HG03064 (cell line): Measurements from ENCODE around the gene ASAP3.
"Not testable (repeated sequence)": the region's sequence is repeated elsewhere in the genome, so short reads cannot be mapped to it uniquely, and the experiment has no call there.

Experiments used
- ATAC-seq: cut with Tn5 transposase; IDR thresholded peaks from one replicate; pipeline ENCODE4 v1.9.1; 2021; ENCODE audit warnings: low read depth; ENCODE audit not compliant: unreplicated experiment

ASAP3 gene

GRCh38 chr1:23400324-23401114 lies 83.5 kb downstream of the ASAP3 start:
- ATAC-seq: no peak

DNA sequence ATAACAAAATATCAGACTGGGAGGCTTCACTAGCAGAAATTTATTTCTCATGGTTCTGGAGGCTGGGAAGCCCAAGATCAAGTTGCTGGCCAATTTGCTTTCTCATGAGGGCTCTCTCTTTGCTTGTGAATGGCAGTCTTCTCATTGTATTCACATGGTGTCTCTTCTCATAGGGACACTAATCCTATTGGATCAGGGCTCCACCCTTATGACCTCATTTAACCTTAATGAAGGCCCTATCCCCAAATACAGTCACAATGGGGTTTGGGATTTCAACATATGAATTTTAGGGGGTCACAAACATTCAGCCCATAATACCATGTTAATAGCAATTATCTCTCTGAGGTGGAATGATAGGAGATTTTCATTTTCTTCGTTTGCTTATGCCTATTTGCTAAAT lies 84.8 kb downstream of the ASAP3 start:
- ATAC-seq: no peak

DNA sequence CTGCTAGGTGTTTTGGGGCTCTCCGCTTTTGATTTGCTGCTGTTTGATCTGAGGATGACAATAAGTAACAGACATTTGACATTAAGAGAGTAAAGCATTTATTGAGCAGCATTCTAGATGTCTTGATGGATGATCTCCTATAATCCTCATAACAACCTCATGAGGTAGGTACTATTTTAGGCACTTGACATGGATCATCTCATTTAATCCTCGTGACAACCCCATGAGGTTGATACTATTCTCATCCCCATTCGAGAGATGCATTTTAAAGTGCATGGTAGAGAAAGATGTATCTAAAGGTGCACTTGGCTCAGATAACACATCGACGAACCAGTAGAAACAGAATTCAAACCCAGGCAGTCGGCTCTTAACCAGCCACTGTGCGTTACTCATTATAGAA lies 86.1 kb downstream of the ASAP3 start:
- no peak for ATAC-seq

DNA sequence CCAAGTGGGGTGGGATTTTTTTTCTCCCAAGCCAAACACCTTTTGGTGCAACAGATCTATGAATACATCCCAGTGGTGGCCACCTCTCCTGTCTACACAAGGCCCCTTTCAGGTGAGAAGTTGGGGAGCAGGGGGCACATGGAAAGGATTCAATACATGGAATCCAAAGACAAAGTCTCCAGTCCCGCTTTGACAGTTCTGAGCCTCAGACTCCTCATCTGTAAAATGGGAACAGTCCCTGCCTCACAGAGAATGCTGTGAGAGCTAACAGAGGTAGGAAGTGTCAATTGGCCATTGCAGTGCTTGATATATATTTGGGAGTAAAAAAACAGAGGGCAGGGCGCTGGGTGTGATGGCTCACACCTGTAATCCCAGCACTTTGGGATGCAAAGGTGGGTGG lies 87.6 kb downstream of the ASAP3 start:
- no peak for ATAC-seq

- no peak for ATAC-seq
Observed at GRCh38 chr1:23395849-23396248, 88.1 kb downstream of the ASAP3 start.

GRCh38 chr1:23395154-23395724 lies 88.7 kb downstream of the ASAP3 start:
- ATAC-seq: no peak

DNA sequence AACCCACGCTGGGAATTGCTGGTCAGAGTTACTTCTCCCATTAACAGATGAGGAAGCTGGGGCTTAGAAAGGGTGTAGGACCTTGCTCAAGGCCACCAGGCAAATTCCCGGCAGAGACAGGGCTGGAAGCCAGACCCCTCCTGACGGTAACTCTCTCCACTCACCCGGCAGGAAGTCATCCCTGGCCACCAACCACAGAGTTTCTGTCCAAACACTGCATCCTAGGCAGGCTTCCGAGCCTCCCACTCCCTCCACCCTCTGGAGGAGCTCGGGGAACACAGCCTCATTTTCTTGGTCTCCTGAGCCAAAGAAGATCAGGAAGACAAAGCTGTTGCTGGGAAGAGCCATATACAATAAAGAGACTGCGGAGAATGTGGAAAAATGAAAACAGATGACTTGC lies 89.3 kb downstream of the ASAP3 start:
- no peak for ATAC-seq

DNA sequence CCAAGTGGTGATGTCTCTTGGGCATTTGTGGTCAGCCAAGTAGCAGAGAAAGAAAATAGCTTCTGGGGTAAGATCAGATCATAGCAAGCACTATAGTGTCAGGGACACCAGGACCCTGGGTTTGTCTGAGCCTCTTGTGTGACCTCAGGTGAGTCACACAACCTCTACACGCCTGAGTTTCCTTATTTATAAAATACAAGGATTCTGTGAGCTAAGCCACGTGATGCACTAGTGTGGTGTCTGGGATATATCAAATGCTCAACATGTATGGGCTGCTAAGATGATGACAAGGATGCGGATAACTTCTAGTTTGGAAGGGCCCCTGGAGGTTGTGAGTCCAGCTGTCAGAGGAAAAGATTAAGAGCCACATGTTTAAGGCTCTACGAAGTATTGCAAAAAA lies 89.8 kb downstream of the ASAP3 start:
- no peak for ATAC-seq

DNA sequence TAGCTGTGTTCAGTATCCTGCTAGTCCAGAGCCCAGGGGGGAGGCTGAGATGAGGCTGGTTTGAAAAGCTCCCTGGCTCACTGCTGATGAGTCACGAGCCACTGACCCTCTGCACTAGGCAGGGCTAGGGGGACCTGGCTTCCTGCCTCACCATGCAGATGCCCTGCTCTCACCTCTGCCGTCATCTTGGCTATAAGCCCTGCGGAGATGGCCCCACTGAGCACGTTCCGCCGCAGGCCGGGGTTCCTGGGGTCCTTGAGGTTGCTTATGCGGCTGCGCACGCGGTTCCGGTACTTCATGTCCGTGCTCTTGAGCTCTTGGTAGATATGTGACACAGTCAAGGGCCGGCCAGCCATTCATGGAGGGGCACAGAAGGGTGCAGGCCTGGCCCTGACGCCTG lies 90.3 kb downstream of the ASAP3 start:
- ATAC-seq: no peak

DNA sequence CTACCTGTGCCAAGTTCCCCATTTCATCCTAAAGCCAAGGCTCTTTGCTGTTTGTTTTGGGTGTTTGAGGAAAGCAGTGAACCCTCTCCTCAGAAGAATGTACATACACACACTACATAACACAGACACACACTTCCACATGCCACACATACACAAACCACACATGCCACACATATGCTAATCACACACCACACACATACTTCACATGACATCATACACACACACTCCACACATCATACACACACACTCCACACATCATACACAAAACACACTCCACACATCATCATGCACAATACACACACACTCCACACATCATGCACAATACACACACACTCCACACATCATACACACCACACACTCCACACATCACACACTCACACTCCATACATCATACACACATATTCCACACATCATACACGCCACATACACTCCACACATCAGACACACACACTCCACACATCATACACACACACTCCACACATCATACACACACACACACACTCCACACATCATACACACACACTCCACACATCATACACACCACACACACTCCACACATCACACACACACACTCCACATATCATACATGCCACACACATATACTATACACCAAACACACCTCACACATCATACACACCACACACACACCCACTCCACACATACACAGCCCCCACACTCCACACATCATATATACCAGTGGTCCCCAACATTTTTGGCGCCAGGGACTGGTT lies 91.7 kb downstream of the ASAP3 start:
- no peak for ATAC-seq

DNA sequence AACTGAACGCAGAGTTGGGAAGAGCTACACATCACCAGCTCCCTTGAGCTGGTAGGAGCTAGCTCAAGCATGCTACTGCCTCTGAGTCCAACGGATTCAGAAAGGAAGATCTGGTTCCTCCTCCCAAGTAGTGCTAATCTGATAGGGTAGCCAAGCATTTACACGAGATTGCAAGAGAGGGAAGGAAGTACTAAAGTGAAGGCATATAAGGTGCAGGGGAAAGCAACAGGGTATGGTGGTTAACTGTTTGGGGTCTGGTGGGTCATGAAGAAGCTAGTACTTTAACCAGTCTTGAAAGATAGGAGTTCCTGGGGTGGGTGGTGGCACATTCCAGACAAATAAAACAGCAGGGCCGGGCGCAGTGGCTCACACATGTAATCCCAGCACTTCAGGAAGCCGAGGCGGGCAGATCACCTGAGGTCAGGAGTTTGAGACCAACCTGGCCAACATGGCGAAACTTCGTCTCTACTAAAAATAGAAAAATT lies 94.1 kb downstream of the ASAP3 start:
- ATAC-seq: no peak

DNA sequence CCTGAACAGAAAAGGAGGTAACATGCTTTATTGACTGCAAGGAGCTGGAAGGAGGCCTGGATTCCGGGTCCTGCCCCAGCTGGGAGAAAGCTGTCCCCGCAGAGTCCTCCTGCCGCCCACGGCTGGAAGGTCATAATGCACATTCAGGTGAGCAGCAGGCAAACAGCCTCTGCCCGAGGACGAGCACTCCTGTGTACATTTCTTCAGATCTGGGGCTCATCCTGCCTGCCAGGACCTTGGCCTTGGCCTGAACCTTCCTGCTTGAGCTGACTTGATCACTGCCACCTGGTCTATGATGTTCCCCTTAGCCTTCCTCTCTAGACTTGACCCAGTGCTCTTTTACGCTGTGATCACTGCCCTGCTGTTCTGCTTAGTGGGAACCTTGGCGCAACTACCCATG lies 96.5 kb downstream of the ASAP3 start:
- ATAC-seq: no peak

DNA sequence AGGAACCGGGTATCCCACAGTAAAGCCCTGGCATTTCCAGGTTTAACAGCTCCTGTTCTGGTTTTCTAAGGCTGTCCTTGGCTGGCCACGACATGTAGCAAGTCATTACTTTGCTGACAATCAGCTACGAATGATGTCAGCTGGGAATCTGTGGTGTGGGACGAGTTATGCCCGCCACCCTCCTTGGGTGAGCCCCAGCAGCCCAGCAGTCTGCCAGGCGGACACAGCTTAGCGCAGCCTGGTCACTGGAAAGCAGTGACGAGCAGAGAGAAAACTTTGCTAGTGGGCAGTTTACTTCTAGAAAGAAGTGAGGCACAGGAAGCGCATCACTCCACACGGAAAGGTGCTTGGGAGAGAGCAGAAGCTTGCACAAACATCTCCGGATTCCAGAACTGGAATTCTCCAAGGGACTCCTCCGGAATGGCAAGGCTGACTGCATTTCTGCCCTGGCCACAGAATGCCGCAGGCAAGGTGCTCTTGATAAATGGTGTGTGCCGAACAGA lies 98.8 kb downstream of the ASAP3 start:
- no peak for ATAC-seq

- ATAC-seq: no peak
Observed at GRCh38 chr1:23384312-23385058, 99.5 kb downstream of the ASAP3 start.

DNA sequence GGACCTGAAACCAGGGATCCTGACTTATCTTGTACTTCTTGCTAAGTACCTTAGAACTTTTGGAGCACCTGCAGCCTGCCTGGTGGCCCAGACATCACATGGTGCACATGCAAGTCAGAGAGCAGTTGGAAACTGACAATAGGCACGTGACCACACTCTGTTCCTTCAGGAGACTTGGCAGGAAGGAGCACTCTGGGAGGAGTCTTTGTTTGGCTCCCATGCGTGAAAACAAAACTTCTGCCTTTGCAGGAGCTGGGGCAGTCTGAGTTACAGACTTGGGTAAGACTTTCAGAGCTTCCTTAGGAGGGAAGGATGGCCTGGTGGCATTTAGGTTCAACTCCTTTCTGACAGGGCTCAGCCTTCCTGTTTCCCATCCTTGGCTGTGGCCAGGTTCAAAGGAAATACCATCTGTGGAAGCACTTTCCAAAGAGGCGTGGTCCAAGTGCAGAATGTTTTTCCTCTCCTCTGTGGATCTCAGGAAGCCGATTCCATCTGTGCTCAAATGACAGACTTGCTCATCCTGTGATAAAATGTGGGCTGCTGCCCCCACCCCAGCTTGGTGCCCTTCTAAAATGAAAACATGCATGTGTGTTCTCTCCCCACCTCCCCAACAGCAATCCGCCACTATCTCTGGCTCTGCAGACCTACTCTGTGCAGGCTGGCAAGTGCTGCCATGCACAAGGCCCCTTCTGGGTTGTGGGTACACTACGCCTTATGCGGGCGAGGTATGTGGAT lies 100.2 kb downstream of the ASAP3 start:
- ATAC-seq: no peak

GRCh38 chr1:23381233-23381885 lies 102.6 kb downstream of the ASAP3 start:
- ATAC-seq: no peak

- no peak for ATAC-seq
Observed at GRCh38 chr1:23380719-23381118, 103.3 kb downstream of the ASAP3 start.

GRCh38 chr1:23380236-23380635 lies 103.7 kb downstream of the ASAP3 start:
- ATAC-seq: not testable (repeated sequence)
